SU-DHL-6 (cell line): Measurements from ENCODE around the gene C1orf21.

Source experiments
- H2AFZ ChIP-seq: fragments of 200-600 bp; sonication (generic); 2 replicates; pipeline ENCODE4 v1.6.1; 2014; ENCODE audit warnings: low read depth, mild to moderate bottlenecking, moderate library complexity, mixed read lengths, antibody characterized with exemption, low read length; ENCODE audit not compliant: severe bottlenecking
- H3F3A ChIP-seq: fragments of 200-600 bp; shearing (Covaris generic); 2 replicates; pipeline ENCODE4 v1.6.0; 2016; ENCODE audit warnings: antibody characterized with exemption, mild to moderate bottlenecking; ENCODE audit not compliant: insufficient read depth
- H3K27ac ChIP-seq: fragments of 200-600 bp; sonication (generic); 2 replicates; pipeline ENCODE4 v1.5.1; 2016; ENCODE audit warnings: low read depth, mild to moderate bottlenecking, low read length, moderate library complexity, mixed read lengths
- H3K27me3 ChIP-seq: fragments of 200-600 bp; sonication (generic), shearing (Covaris generic); 2 replicates; pipeline ENCODE4 v1.6.0; 2014; ENCODE audit warnings: mild to moderate bottlenecking, low read length
- H3K36me3 ChIP-seq: fragments of 200-600 bp; sonication (generic); 2 replicates; pipeline ENCODE4 v1.6.1; 2014; ENCODE audit warnings: mild to moderate bottlenecking, low read length, mixed read lengths
- H3K4me2 ChIP-seq: fragments of 300-600, 200-600 bp; shearing (Covaris generic), sonication (generic); 2 replicates; pipeline ENCODE4 v1.6.0; 2014; ENCODE audit warnings: low read length, low read depth, mild to moderate bottlenecking; ENCODE audit not compliant: poor library complexity, severe bottlenecking
- H3K4me3 ChIP-seq: fragments of 200-600 bp; sonication (generic); 2 replicates; pipeline ENCODE4 v1.5.1; 2014; ENCODE audit warnings: antibody characterized with exemption, low read length, mild to moderate bottlenecking, mixed read lengths; ENCODE audit not compliant: insufficient read depth, poor library complexity, severe bottlenecking
- H3K79me2 ChIP-seq: fragments of 200-600 bp; sonication (generic); 2 replicates; pipeline ENCODE4 v1.6.1; 2014; ENCODE audit warnings: mild to moderate bottlenecking, low read length, moderate library complexity; ENCODE audit not compliant: insufficient read depth
- H3K9ac ChIP-seq: fragments of 200-600 bp; sonication (generic); 2 replicates; pipeline ENCODE4 v1.7.0; 2014; ENCODE audit warnings: mild to moderate bottlenecking, low read length
- H3K9me2 ChIP-seq: fragments of 200-600 bp; sonication (generic); replicated peaks from 2 replicates; pipeline ENCODE4 v1.6.1; 2014; ENCODE audit warnings: low read length; ENCODE audit not compliant: insufficient read depth
- H3K9me3 ChIP-seq: fragments of 200-600 bp; sonication (generic); 2 replicates; pipeline ENCODE4 v1.6.1; 2014; ENCODE audit warnings: low read length, mixed read lengths; ENCODE audit not compliant: insufficient read depth
- H4K20me1 ChIP-seq: fragments of 200-600 bp; sonication (generic); 2 replicates; pipeline ENCODE4 v1.6.1; 2014; ENCODE audit warnings: low read depth, mild to moderate bottlenecking, antibody characterized with exemption, low read length, moderate library complexity, mixed read lengths
- EZH2phosphoT487 ChIP-seq: fragments of 200-600 bp; sonication (generic), shearing (Covaris generic); conservative IDR thresholded peaks from 2 replicates; pipeline ENCODE4 v1.6.1; 2018; ENCODE audit warnings: mild to moderate bottlenecking, antibody characterized with exemption, low read length, moderate library complexity, mixed read lengths
- TF ChIP-seq, protein P1 (sequence below): fragments of 200-600 bp; sonication (generic); IDR thresholded peaks from one replicate; pipeline ENCODE4 v1.5.1; 2017; ENCODE audit warnings: antibody characterized with exemption, mild to moderate bottlenecking, low read length, moderate library complexity; ENCODE audit not compliant: insufficient read depth, poor library complexity, severe bottlenecking

The C1orf21 gene

DNA sequence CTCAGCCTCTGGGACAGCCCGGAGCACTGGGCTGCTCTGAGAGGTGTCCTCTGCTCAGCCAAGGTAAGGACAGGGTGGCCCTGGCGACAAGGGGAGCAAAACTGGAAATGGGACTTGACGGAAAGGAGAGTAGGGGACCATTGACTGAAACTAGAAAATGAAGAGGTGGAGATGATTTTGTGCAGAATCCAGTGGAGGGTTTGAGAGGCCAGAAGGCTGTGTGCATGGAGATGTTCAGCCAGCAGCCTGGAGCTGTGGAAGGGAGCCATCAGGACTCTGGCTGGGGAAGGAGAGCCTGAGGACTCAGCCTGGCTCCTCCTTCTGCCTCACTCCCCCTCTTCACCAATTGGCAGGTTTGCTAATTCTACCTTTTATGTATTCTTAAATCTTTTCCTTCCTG, 253.7 kb downstream of the C1orf21 start:
- no peak for TF ChIP-seq EZH2phosphoT487
- TF ChIP-seq, protein P1, sequence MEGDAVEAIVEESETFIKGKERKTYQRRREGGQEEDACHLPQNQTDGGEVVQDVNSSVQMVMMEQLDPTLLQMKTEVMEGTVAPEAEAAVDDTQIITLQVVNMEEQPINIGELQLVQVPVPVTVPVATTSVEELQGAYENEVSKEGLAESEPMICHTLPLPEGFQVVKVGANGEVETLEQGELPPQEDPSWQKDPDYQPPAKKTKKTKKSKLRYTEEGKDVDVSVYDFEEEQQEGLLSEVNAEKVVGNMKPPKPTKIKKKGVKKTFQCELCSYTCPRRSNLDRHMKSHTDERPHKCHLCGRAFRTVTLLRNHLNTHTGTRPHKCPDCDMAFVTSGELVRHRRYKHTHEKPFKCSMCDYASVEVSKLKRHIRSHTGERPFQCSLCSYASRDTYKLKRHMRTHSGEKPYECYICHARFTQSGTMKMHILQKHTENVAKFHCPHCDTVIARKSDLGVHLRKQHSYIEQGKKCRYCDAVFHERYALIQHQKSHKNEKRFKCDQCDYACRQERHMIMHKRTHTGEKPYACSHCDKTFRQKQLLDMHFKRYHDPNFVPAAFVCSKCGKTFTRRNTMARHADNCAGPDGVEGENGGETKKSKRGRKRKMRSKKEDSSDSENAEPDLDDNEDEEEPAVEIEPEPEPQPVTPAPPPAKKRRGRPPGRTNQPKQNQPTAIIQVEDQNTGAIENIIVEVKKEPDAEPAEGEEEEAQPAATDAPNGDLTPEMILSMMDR: no peak
- H3K27me3 ChIP-seq: no peaks in the 10 kb centered on the region

DNA sequence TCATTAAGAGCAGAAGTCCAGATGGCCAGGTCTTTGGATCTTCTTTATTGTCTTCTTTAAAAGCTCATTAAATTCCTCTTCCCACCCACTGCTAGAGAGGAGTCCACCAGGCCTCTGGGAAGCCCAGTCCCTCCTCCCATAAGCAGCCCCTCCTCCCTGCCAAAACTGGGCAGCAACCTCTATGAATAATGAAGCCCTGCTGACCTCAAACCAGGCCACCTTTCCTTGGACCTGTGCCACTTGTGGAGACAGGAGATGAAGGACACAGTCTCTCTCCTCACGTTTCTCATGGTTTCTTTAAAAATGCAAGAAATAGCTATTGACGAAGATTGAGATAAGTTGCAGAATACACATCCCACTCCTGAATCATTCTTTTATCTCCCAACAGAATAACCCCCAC, 255.1 kb downstream of the C1orf21 start:
- no peaks in the 10 kb centered on the region for H3K27me3 ChIP-seq
- no peak overlapping the region for H2AFZ ChIP-seq
- no peaks in the 10 kb centered on the region for H3K9me2 ChIP-seq
- H3K36me3 ChIP-seq: no peaks in the 10 kb centered on the region
- H4K20me1 ChIP-seq: no peaks in the 10 kb centered on the region
- no peak overlapping the region for H3K9ac ChIP-seq
- no peaks in the 10 kb centered on the region for H3K9me3 ChIP-seq
- H3K79me2 ChIP-seq: no peaks in the 10 kb centered on the region
- TF ChIP-seq, protein P1: no peak
- TF ChIP-seq EZH2phosphoT487: no peak
- no peak overlapping the region for H3K27ac ChIP-seq
- H3K4me3 ChIP-seq: no peak overlapping the region
- H3F3A ChIP-seq: no peaks in the 10 kb centered on the region
- no peak overlapping the region for H3K4me2 ChIP-seq

More for the DNA sequence above, 253.7 kb downstream of the C1orf21 start:
- Histone ChIP-seq H3K4me2 (no peak overlapping the region), H3K79me2 (no peaks in the 10 kb centered on the region), H2AFZ (no peak overlapping the region), H3K27ac (no peak overlapping the region), H3K9me3 (no peaks in the 10 kb centered on the region), H3K9me2 (no peaks in the 10 kb centered on the region), H3F3A (no peaks in the 10 kb centered on the region), H3K4me3 (no peak overlapping the region), H3K36me3 (no peaks in the 10 kb centered on the region), H3K9ac (no peak overlapping the region), H4K20me1 (no peaks in the 10 kb centered on the region)

- Histone ChIP-seq H3K27me3 (no peaks in the 10 kb centered on the region), H3K4me2 (no peak overlapping the region), H3F3A (no peaks in the 10 kb centered on the region), H3K9me2 (no peaks in the 10 kb centered on the region), H3K36me3 (no peaks in the 10 kb centered on the region), H3K79me2 (no peaks in the 10 kb centered on the region), H4K20me1 (no peaks in the 10 kb centered on the region), H3K9ac (no peak overlapping the region), H3K4me3 (no peak overlapping the region), H3K9me3 (no peaks in the 10 kb centered on the region), H2AFZ (no peak overlapping the region), H3K27ac (no peak overlapping the region)
- TF ChIP-seq, protein P1: no peak
- no peak for TF ChIP-seq EZH2phosphoT487
Observed at GRCh38 chr1:184643661-184644060, 256.8 kb downstream of the C1orf21 start.
